GM23338 (cell line): ENCODE measurements around the gene ARHGAP42. TPM values are rescaled to one million over a fixed set of nuclear protein-coding genes. Genes with fewer than 3 reads are reported as not detected.
A peak's percentile ranks its signal among the peaks of the same experiment; 100 is the strongest.

Experiments used
- ATAC-seq: fragments of 200-7000 bp; cut with Tn5 transposase; 3 replicates; pipeline ENCODE4 v1.9.1; 2020
- DNase-seq: peaks from one replicate; pipeline ENCODE4 v3.0.0-alpha.2; 2015; ENCODE audit warnings: low spot score
- H2AFZ ChIP-seq: fragments of 200-600 bp; sonication (generic); 2 replicates; pipeline ENCODE4 v1.8.0; 2016; ENCODE audit warnings: antibody characterized with exemption, mild to moderate bottlenecking, moderate library complexity
- H3F3A ChIP-seq: fragments of 200-600 bp; sonication (generic); replicated peaks from 2 replicates; pipeline ENCODE4 v1.8.0; 2017; ENCODE audit warnings: antibody characterized with exemption, mixed run types, low read depth
- H3K27ac ChIP-seq: fragments of 200-600 bp; sonication (generic); 2 replicates; pipeline ENCODE4 v1.6.1; 2016; ENCODE audit warnings: low read depth
- H3K27me3 ChIP-seq: fragments of 200-600 bp; sonication (generic); 2 replicates; pipeline ENCODE4 v1.8.0; 2016; ENCODE audit warnings: mild to moderate bottlenecking, mixed run types, moderate library complexity; ENCODE audit not compliant: insufficient read depth
- H3K36me3 ChIP-seq: fragments of 200-600 bp; sonication (generic); 2 replicates; pipeline ENCODE4 v1.8.0; 2016; ENCODE audit warnings: mild to moderate bottlenecking; ENCODE audit not compliant: insufficient read depth
- H3K4me1 ChIP-seq: fragments of 200-600 bp; sonication (generic); 2 replicates; pipeline ENCODE4 v1.8.0; 2016; ENCODE audit warnings: mild to moderate bottlenecking, moderate library complexity; ENCODE audit not compliant: insufficient read depth
- H3K4me2 ChIP-seq: fragments of 200-600 bp; sonication (generic); 2 replicates; pipeline ENCODE4 v1.7.1; 2017; ENCODE audit warnings: mixed run types
- H3K4me3 ChIP-seq: fragments of 200-600 bp; sonication (generic); 2 replicates; pipeline ENCODE4 v1.6.1; 2016; ENCODE audit warnings: mixed run types
- H3K79me2 ChIP-seq: fragments of 200-600 bp; sonication (generic); replicated peaks from 2 replicates; pipeline ENCODE4 v1.8.0; 2017; ENCODE audit warnings: mild to moderate bottlenecking; ENCODE audit not compliant: insufficient read depth
- H3K9me2 ChIP-seq: fragments of 200-600 bp; sonication (generic); 2 replicates; pipeline ENCODE4 v1.8.0; 2017; ENCODE audit not compliant: insufficient read depth
- H4K20me1 ChIP-seq: fragments of 200-600 bp; sonication (generic); replicated peaks from 2 replicates; pipeline ENCODE4 v1.8.0; 2017; ENCODE audit warnings: mild to moderate bottlenecking; ENCODE audit not compliant: insufficient read depth
- H3K27ac Mint-ChIP-seq: 2 replicates; pipeline ENCODE4 v1.8.0; 2020; ENCODE audit warnings: inconsistent platforms, mild to moderate bottlenecking, moderate library complexity, mixed read lengths
- H3K27me3 Mint-ChIP-seq: 3 replicates; pipeline ENCODE4 v1.8.0; 2022; ENCODE audit warnings: low read depth, mild to moderate bottlenecking, moderate library complexity, mixed read lengths, inconsistent platforms; ENCODE audit not compliant: insufficient read depth, poor library complexity
- H3K36me3 Mint-ChIP-seq: 3 replicates; pipeline ENCODE4 v1.8.0; 2021; ENCODE audit warnings: low read depth, mild to moderate bottlenecking, inconsistent platforms, moderate library complexity, mixed read lengths
- H3K4me1 Mint-ChIP-seq: 3 replicates; pipeline ENCODE4 v1.8.0; 2020; ENCODE audit warnings: mild to moderate bottlenecking, inconsistent platforms, mixed read lengths
- H3K4me3 Mint-ChIP-seq: 3 replicates; pipeline ENCODE4 v1.8.0; 2021; ENCODE audit warnings: moderate library complexity, mild to moderate bottlenecking, inconsistent platforms, mixed read lengths
- H3K9me3 Mint-ChIP-seq: 3 replicates; pipeline ENCODE4 v1.8.0; 2020; ENCODE audit warnings: moderate library complexity, mild to moderate bottlenecking, inconsistent platforms, mixed read lengths
- CTCF ChIP-seq, 2 experiments: fragments of 200-600 bp in 1 of 2; sonication (generic) in 1 of 2; conservative IDR thresholded peaks; 2 replicates each; pipeline versions ENCODE4 v1.5.1 to v1.6.1; 2016 to 2017; ENCODE audit warnings: antibody characterized with exemption in 2 of 2, low read depth in 2 of 2, mild to moderate bottlenecking in 2 of 2, moderate library complexity in 1 of 2
- NANOG ChIP-seq: IDR thresholded peaks from 2 replicates; pipeline ENCODE4 v1.6.1; 2016; ENCODE audit warnings: antibody characterized with exemption, borderline replicate concordance
- POLR2AphosphoS5 ChIP-seq: IDR thresholded peaks from 2 replicates; pipeline ENCODE4 v1.6.1; 2016; ENCODE audit warnings: antibody characterized with exemption, low read depth
- REST ChIP-seq: IDR thresholded peaks from one replicate; pipeline ENCODE4 v1.6.1; 2018; ENCODE audit warnings: antibody characterized with exemption; ENCODE audit not compliant: unreplicated experiment
- ZNF331 ChIP-seq: fragments of 250-450 bp; sonication (Bioruptor Pico); IDR thresholded peaks from 2 replicates; pipeline ENCODE4 v1.5.0; 2020; ENCODE audit warnings: low read depth, mild to moderate bottlenecking, moderate library complexity
- ZNF462 ChIP-seq: fragments of 250-450 bp; sonication (Bioruptor Pico); IDR thresholded peaks from 2 replicates; pipeline ENCODE4 v1.5.0; 2020; ENCODE audit warnings: mild to moderate bottlenecking, moderate library complexity
- polyA plus RNA-seq: library from polyadenylated mRNA; unstranded; fragments of >200 nt; fragmentation: Nextera tagmentation; extraction: Ambion mirVana; gene quantifications from 2 replicates; pipeline ENCODE4 v1.2.1, GENCODE V29; 2016
- total RNA-seq: library from RNA; depleted of rRNA; stranded (reverse); fragments of >200 nt; shearing (Covaris generic); gene quantifications from 2 replicates; pipeline ENCODE4 v1.2.3, GENCODE V29; 2014

The ARHGAP42 gene
- total and polyA plus RNA-seq, 2 experiments from 2014 or later: 23.7 to 35.7 TPM

GRCh38 chr11:100980156-100980555 is 293.1 kb downstream of the ARHGAP42 start:
- Histone ChIP-seq H3K27me3 (peaks cover 48% of the 10 kb centered on the region), H3K4me3 (no peak overlapping the region), H3F3A (no peaks in the 10 kb centered on the region), H3K79me2 (no peaks in the 10 kb centered on the region), H3K9me2 (no peaks in the 10 kb centered on the region), H3K4me2 (no peak overlapping the region), H3K4me1 (no peaks in the 10 kb centered on the region; the same call in 1 of the 2 replicates), H3K27ac (no peak overlapping the region), H2AFZ (no peak overlapping the region), H3K36me3 (no peaks in the 10 kb centered on the region), H4K20me1 (peaks cover 15% of the 10 kb centered on the region; the same call in 1 of the 2 replicates)
- TF ChIP-seq CTCF (conservative IDR thresholded peaks at IDR 0.05; ENCODE audit: low read depth in 2 of 2) (peak; percentile 66 to 67), POLR2AphosphoS5 (no peak), REST (no peak)
- H3K27ac Mint-ChIP-seq: no peak overlapping the region
- H3K36me3 Mint-ChIP-seq: peaks cover 21% of the 10 kb centered on the region
- H3K4me3 Mint-ChIP-seq: no peak overlapping the region
- ATAC-seq (no peak; the same call in 2 of the 3 replicates), DNase-seq (peak; percentile 60)
- H3K9me3 Mint-ChIP-seq: no peaks in the 10 kb centered on the region
- H3K27me3 Mint-ChIP-seq: peaks cover 39% of the 10 kb centered on the region
- H3K4me1 Mint-ChIP-seq: peaks cover 9% of the 10 kb centered on the region

GRCh38 chr11:100981196-100981824 is 294.2 kb downstream of the ARHGAP42 start:
- H3K9me2 ChIP-seq: no peaks in the 10 kb centered on the region
- no peak overlapping the region for H3K4me2 ChIP-seq
- peaks cover 37% of the 10 kb centered on the region for H3K27me3 ChIP-seq
- no peak overlapping the region for H2AFZ ChIP-seq
- H3K79me2 ChIP-seq: no peaks in the 10 kb centered on the region
- Mint-ChIP-seq H3K9me3 (no peaks in the 10 kb centered on the region), H3K36me3 (peaks cover 18% of the 10 kb centered on the region), H3K4me1 (peaks cover 9% of the 10 kb centered on the region), H3K27me3 (peaks cover 35% of the 10 kb centered on the region), H3K4me3 (no peak overlapping the region), H3K27ac (no peak overlapping the region)
- H4K20me1 ChIP-seq: peaks cover 15% of the 10 kb centered on the region; the same call in 1 of the 2 replicates
- H3F3A ChIP-seq: no peaks in the 10 kb centered on the region
- ATAC-seq (no peak), DNase-seq (no peak)
- H3K4me3 ChIP-seq: no peak overlapping the region
- H3K27ac ChIP-seq: no peak overlapping the region
- H3K4me1 ChIP-seq: no peaks in the 10 kb centered on the region; the same call in 1 of the 2 replicates
- H3K36me3 ChIP-seq: no peaks in the 10 kb centered on the region
- TF ChIP-seq NANOG (no peak), ZNF462 (CRISPR knock-in tag) (no peak), CTCF (conservative IDR thresholded peaks at IDR 0.05; ENCODE audit: low read depth in 2 of 2) (no peak), ZNF331 (no peak), POLR2AphosphoS5 (no peak)
